Measurements from ENCODE around the gene CAMK1D.

The CAMK1D gene

DNA sequence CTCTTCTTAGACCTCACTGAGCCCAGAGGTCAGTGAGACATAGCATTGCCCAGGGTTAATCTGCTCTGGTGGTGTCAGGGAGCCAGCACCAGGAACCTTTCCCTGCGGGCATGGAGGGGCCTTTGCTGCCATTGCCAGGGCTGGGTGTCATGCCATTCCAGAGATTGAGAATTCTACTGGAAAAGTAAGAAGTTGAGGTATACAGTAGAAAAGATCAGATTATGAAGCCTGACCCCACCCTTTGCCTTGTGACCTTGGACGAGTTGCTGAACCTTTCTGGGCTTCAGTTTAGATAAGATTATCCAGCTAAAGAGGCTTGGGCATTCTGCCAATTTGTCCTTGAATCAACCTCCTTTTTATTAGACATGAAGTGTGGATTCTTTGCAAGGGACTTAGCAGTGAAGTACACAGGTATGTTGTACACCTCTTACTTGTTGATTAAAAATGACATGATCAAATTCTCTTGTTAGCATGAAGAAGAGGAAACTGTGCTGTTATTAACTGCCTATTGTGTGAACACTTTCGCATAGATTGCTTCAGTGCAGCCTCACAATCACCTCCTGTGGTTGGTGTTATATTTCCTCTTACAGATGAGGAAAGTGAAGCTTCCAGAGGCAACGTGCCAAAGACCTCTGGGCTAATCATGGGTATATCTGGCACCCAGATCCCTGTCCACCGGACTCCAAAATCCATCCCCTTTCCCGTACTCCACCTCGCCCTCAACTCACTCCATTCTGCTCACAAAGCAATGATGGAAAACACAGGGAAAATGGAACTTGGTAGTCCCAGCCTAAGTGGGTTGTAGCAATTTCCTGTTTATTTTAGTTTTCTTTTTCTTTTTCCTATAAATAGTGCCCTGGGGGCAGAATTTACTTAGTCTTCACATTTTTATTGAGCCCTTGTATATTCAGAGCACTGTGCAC, 151.3 kb downstream of the CAMK1D start:
- DNase-seq (ENCODE audit: low read depth): no peak

DNA sequence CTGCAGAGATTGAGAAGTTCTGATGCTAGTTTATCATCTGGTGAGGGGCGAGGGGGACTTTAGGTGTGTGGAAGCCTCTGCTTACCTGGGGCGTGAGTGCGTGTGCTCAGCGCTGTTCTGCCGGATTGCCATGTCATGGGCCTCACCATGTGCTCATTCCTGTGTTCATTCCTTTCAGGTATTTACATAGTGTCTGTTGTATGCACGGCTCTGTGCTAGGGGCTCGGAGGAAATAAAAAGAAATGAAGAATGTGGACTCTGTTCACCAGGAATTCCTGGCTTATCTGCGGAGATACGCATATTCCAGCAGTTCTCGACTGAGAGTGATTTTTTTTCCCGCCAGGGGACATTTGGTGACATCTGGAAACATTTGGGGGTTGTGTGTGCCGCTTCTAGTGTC, 152.0 kb downstream of the CAMK1D start:
- no peak for DNase-seq (ENCODE audit: low read depth)

DNA sequence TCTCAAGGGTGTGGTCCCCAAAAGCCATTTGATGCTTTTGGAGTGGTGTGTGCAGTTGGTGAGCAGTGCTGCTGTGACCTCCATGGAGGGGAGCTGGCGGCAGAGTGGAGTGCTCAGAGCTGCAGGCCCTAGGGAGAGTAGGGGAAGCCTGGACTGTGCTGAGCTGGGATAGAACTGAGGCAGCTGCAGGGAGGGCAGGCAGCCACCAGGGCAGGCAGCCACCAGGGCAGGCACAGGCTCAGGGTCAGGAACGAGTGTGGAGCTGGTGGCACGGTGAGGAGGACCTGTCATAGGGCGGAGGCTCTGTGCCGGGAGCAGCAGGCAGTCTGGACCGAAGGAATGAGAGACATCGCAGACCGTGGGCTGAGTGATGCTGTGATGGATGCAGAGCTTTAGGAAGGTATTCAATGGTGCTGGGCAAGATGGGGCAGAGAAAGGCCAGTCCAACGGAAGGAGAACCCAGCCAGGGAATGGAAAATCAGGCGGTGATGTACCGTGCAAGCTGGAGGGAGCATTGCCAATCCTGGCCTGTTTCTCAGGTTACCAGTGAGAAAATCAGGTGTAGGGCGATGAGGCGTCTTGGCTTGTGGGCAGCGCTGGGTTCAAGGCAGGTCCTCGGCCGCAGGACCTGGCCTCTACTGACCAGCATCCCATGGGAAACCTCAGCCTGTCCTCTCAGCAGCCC, 152.6 kb downstream of the CAMK1D start:
- no peak for DNase-seq (ENCODE audit: low read depth)

DNA sequence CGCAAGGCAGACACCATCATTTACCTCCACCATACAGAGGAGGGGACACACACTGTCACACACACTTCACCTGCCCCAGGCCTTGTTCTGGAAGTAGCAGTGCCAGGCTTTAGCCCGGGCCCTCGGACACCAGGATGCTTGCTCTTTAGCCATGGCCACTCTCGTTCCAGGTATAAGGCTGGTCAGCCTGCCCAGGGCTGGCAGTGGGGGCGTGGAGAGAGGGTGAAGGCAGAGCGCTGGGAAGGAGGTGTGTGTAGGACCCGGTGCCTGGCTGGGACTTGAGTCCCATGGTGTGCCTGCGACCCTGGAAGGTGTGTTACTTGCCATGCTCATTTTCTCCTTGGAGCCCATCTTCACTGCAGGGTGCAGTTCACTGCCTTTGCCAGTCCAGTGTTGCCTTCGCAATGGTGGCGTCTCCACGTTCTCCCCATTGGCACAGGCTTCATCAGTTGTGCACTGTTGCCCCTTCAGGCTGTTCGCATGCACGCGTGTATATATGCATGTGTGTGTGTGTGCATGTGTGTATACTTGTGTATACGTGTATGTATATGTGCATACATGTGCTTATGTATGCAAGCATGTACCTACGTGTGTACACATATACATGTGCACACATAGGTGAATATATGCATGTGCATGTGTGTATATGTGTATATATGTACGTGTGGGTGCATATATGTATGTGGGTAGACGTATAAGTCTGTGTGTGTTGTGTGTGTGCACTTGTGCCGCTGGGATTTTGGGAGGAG, 153.4 kb downstream of the CAMK1D start:
- no peak for DNase-seq (ENCODE audit: low read depth)

DNA sequence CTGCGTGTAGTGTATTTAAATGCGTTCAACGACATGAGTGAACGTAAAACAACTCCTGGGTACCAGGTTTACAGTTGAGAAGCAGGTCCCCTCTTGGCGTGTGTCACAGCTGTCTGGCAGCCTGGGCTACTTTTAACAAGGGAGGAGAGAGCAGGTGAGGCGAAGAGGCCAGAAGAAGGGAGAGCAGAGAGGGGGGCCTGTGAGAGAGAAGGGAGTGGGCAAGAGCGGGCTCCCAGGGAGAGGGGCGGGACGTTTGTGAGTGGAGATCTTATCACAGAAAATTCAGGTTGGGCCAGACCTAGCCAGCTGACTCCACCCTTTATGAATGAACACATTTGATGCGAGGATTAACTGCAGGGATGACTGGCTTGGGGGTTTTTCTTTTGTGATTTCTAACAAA, 154.0 kb downstream of the CAMK1D start:
- no peak for DNase-seq (ENCODE audit: low read depth)

DNA sequence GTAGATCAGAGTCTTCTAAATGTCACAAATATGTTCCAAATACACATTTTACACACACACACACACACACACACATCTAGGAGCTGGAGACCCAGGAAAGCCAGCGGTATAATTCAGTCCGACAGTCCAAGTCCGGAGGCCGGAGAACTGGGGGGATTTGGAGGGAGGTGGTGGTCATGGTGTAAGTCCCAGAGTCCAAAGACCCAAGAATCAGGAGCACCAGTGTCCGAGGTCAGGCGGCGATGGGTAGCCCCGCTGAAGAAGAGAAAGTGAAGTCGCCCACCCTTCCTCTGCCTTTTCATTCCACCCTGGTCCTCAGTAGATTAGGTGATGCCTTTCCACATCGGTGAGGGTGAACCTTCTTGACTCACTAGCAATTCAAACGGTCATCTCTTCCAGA, 154.8 kb downstream of the CAMK1D start:
- no peak for DNase-seq (ENCODE audit: low read depth)

DNA sequence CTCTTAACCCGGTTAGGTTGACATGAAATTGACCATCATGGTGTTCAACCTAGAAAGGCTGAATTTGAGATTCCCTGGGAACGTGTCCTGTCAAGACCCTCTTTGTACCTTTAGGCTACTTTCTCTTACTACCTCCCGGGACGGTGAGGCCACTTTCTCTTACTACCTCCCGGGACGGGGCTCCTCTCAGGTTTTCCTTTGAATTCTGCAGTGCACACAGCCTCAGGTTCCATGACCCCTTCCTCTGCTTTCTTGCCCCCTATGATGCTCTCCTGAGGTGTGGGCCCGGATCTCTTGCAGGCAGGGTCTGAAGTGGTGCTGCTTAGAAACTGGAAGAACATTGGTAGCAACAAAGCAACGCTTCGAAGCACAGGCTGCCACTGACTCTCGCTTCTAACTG, 155.3 kb downstream of the CAMK1D start:
- DNase-seq (ENCODE audit: low read depth): no peak

DNA sequence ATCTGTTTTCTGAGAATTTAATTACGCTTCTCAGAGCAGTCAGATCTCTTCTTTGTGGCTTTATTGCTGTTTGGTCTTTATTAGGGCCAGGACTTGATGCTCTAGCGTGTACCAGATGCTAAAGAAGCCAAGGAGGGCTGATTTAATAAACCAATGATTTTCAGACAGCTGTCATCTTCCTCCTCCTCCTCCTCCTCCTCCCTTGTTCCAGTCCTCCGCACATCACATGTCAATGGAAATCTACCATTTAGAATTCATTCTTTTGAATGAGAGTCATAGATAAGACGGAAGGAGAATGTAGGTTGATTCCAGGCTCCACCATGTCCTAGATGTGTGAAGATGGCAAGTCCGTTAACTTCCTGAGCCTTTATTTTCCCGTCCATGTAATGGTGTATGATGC, 156.3 kb downstream of the CAMK1D start:
- DNase-seq (ENCODE audit: low read depth): no peak

DNA sequence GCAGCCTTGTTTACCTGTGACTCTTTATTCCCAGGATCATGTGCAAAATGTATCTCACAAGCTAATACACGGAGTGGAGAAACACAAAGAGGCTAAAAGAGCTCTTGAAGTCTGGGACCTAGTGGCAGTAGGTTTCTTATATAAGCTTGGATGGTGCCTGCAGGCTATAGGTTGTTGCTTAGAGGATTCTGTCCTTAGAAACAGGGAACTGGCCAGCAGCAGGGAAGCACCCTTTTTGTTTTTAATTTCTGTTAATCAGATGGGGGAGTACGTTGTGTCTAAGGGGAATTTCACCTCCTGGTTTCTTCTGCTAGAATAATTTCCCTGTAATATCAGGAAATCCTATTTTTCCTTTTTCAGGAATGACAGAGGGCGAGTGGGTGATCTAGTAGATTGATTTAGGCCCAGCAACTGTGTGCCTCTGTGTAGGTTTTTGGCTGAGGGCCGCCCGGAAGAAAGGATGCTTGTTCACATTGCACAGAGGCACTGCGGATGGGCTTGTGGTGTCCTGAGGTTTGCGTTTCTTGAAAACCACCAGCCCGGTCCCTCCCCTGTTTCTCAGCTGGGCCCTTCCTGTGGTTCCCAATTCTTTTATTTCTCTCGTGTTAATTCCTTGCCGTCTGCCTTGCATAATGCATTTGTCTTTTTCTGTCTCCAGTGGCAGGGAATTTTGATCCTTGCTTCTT, 158.0 kb downstream of the CAMK1D start:
- no peak for DNase-seq (ENCODE audit: low read depth)

DNA sequence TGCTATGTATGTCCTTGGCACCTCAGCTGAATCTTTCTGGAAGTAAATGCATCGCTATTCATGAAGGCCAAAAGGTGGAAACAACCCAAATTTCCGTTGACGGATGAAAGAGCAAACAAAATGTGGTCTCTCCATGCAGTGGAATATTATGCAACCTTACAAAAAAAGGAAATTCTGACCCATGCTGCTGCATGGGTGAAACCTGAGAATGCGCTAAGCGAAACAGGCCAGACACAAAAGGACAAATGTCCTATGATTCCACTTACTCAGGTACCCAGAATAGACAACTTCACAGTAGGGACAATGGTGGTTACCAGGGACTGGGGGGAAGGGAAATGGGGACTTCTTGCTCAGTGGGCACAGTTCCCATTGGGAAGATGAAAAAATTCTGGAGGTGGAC, 158.8 kb downstream of the CAMK1D start:
- DNase-seq (ENCODE audit: low read depth): no peak

DNA sequence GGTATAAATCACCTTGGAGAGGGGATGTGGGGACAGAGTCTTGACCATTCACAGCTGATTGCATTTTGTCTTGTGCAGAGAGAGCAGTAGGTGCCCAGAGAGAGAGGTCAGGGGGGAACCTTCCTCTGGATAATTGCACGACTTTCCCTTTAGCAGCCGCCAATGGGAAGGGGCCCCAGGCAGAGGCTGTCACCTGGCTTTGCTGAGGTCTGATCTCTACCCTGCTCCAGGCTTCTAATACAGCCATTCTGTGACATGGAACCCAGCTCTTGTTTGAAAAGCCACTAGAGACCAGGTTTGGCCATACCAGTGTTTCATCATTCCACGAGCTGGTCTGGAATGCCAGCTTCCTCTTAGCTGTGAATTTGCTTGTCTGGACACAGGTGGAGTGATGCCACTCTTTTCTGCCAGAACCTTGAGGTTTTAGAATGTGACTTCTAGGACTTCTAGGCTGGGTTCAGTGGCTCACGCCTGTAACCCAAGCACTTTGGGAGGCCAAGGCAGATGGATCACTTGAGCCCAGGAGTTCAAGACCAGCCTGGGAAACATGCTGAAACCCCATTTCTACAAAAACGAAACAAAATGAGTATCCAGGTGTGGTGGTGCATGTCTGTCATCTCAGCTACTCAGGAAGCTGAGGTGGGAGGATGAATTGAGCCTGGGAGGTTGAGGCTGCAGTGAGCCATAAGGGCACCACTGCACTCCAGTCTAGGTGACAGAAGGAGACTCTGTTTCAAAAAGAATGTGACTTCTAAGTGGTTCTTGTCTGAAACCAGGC, 159.9 kb downstream of the CAMK1D start:
- DNase-seq (ENCODE audit: low read depth): no peak

DNA sequence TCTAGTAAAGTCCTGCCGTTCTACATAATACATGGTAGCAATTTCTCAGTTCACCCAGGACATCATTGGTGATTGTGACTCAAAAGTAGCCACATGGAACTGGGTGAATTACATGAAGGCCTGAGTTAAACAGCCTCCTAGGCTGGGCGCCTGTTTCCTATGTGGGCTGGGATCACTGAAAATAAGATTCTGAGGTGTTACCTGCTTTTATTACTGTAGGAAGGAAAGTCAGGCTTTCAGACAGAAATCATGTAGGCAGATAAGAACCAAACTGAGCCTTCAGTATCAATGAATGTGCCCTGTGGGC, 160.4 kb downstream of the CAMK1D start:
- no peak for DNase-seq (ENCODE audit: low read depth)

DNA sequence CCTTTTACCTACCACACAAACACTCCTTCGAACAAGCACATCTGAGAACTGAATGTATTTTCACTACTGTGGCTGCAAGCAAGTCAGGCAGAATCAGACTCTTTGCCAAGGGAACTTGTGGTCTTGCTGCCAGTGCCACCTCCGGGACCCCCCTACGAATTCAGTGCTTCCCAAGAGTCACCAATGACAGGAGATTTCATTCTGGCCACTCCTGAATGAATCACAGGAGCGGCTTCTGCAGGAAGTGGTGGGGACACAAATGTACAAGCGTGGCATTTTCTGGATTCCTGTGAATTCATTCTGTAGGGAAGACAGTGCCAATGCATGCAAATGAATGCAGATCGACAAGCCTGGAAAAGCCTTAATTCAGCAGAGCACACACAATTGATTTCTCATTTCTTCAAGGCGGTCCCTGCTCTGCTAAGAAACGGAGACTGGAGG, 161.2 kb downstream of the CAMK1D start:
- DNase-seq (ENCODE audit: low read depth): no peak

DNA sequence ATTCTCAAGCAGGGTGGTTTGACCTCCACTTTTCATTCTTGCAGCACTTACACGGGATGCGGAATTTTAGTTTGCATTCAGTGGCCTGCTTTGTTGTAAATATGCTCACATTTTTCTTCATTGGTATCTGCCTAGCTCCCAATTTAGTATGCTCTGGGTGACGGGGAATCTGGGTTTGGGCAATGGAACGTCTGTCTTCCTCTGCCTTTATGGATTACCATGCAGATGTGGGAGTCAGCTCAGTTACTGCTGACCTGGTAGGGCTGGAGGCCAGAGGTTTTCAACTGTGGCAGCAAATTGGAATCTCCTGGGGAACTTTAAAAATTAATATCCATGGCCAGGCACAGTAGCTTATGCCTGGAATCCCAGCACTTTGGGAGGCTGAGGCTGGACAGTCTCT, 161.6 kb downstream of the CAMK1D start:
- no peak for DNase-seq (ENCODE audit: low read depth)

DNA sequence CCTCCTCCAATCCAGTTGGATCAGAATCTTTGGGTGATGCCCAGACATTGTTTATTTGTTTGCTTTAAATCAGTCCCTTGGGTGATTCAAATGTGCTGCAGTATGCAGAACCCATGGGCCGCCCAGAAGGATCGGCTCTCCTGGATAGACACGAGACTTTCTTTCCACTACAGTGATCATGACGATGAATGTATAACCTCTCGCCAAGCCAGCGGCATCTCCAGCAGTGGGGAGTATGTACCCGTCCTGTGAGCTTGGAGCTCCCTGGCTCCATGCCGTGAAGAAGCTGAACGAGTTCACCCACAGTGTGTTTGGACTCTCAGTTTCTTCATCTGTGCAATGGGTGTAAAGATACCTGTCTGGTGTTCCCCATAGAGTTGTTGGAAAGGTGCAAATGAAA, 162.3 kb downstream of the CAMK1D start:
- no peak for DNase-seq (ENCODE audit: low read depth)

DNA sequence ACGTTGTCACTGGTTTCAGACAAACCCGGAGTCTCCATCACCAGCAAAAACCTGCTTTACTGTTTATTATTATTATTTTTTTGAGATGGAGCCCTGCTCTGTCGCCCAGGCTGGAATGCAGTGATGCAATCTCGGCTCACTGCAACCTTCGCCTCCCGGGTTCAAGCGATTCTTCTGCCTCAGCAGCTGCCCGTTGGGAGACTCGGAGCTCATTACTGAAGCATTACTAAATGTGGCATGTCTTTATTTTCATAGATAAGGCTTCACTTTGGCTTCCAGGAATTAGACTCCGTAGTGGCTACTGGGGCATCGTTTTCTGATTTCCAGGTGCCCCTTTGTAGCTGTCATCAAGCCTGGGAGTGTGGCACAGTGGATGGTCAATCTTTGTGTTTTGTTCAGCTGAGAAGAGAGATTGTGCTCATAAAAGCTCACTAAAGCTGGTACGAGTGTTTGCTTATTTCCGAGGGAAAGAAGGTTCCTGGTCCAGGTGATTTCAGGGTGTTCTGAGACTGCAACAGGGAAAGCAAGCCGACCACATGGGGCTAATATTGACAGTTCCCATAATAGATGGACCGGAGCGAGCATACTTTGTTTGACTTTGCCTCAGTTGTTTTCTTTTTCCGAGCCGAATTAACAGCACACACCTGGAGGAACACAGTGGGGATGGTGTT, 163.1 kb downstream of the CAMK1D start:
- DNase-seq (ENCODE audit: low read depth): no peak

DNA sequence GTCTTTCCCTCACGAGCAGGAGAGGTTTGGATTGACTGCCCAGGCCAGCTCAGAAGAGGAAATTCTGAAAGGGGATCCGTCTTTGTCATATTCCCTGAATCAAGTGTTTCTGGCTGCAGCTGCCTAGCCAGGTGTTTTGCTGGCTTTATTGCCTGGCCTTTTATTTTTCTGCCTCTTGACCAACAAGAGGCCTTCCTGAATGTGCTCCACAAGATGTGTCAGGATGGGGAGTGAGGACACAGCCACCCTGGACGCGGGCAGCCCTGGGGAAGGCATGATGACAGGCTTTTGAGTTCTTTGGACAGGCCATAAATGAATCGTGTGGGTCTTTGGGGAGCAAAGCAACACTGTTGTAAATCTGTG, 163.6 kb downstream of the CAMK1D start:
- DNase-seq (ENCODE audit: low read depth): no peak

DNA sequence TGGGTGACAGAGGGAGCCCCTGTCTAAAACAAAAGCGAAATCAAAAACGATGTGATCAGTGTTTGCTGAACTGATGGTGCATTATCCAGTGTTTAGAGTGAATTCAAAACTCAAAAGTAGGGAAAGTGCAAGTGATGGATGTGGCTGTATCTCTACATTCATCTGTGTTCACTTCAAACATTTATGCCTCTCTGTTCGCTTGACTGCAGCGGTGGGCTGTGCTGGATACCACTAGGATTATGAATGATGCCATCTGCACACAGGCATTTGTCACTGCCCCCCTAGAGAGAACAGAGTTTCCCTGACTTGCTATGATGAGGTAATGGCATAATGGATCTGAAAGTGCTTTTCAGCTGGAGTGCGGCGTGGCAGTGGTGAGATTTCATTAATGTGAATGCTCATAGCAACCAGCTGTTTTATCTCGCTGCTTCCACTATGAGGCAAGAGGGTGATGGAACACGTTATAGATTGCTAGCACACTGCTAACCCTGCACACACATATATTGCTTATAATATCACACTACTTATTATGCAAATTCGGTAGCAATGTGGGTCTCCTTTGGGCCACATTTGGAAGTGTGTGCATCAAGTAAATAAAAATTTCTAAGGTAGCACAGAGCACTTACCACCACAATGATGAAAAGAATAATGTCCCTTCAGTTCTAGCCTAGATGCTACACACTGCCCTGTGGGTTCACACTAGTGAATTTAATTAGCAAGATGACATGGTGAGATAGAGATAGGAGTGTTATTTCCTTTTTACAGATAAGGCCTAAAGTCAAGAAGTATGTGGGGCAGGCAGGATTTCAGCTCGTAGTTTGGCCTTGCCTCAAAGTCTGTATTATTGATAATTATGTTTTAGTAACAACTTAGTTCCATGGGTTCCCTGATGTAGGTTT, 164.7 kb downstream of the CAMK1D start:
- DNase-seq (ENCODE audit: low read depth): no peak

DNA sequence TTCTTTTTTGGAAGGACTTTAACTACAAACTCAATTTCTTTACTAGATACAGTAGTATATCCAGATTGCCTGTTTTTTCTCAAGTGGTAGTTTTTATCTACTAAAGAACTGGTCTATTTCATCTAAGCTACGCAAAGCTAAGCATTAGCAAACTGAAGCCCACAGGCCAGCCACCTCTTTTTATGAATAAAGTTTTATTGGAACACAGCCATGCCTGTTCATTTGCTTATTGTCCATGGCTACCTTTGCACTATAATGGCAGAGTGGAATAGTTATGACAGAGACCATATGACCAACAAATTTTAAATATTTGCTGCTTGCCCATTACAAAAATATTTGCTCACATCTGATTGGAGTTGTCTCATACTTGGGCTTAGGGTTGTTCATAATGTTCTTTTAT, 168.7 kb downstream of the CAMK1D start:
- DNase-seq (ENCODE audit: low read depth): no peak

DNA sequence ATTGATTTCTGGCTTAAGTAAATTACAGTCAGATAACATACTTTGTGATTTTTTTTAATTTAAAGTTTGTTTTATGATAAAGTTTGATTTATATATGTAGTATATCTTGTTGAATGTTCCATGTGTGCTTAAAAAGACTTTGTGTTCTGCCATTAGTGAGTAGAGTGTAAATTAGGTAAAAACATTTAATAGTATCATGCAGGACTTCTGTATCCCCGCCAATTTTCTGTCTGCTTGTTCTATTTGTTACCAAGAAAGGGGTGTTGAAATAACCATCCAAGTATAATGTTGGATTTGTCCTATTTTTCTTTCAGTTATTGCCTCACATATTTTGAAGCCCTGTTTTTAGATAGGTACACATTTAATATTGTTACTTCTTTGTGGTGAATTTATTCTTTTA, 172.1 kb downstream of the CAMK1D start:
- DNase-seq (ENCODE audit: low read depth): no peak

Data from GM04503 (cell line).